GM21737 (cell line): ENCODE results near the gene FGR.

Source experiments
- ATAC-seq: cut with Tn5 transposase; IDR thresholded peaks from one replicate; pipeline ENCODE4 v1.9.1; 2021; ENCODE audit warnings: mild to moderate bottlenecking, moderate library complexity; ENCODE audit not compliant: unreplicated experiment

FGR gene

DNA sequence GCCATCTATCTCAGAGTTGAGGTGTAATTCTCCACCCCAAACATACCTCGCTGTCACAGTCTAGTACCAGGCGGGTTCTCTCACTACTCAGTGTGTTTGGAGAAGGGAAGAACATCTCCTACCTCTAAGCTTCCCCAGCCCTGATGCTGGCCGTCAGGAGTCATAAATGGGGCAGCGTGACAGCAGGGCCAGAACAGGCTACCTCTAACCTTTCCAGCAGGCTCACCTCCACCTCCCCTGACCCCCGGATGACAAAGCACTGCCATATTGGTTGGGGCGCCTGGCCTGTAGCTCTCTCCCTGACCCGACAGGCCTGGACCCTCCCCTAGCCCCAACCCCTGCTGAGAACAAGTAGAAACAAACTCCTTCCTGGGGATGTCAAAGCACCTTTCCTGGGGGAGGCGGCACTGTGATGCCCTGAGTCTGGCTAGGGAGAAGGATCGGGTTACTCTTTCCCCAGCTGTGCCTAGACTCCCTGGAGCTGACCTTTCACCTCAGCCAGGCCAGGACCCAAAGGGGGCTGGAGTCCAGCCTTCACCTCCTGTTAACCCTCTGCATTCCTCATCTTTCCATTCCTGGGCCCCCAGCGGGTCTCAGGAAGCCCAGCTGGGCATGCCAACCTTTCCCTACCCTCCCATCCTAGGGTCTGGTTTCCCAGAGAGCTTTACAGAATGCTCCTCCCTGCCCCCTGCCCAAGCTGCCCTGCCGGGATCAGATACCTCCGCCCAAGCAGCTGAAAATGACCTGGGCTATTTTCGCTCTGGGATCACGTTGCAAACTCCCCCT, 65.3 kb downstream of the FGR start:
- no peak for ATAC-seq

GRCh38 chr1:27569088-27569460, 65.9 kb downstream of the FGR start:
- no peak for ATAC-seq

- peak; percentile 86 for ATAC-seq
Measured at GRCh38 chr1:27568300-27569087, 66.5 kb downstream of the FGR start.

DNA sequence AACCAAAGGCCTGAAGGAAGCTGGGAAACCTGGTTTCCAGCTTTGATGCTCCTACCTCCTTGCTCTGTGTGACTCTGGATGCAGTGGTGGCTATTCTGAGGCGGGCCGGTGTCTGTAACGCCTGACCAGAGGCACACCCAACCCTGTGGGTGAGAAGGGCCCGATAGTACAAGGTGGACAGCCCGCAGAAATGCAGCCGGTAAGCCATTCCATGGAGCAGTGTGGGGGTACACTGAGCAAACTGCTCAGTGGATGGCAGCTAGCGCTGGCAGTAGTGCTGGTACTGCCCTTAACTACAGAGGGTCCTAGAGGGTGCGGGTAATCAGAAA, 67.0 kb downstream of the FGR start:
- ATAC-seq, result no peak

DNA sequence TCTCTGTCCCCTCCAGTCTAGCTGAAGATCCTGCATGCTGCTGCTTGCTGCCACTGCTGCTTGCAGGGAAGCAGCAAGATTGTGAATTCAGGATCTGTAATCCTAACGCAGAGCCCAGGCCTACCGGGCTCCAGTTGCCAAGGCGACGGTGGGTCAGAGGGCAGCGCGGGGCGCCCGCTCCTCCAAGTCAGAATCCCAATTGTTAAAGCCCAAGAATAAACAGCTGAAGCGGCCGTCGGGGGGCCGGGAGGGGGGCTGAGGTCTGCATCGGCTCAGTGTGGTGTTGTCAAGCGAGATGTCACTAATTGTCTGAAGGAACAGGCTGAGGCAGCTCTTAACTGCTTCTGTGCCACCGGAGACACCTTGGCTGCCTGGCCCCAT, 67.8 kb downstream of the FGR start:
- ATAC-seq, result no peak

- no peak for ATAC-seq
Measured at GRCh38 chr1:27566462-27567145, 68.4 kb downstream of the FGR start.

DNA sequence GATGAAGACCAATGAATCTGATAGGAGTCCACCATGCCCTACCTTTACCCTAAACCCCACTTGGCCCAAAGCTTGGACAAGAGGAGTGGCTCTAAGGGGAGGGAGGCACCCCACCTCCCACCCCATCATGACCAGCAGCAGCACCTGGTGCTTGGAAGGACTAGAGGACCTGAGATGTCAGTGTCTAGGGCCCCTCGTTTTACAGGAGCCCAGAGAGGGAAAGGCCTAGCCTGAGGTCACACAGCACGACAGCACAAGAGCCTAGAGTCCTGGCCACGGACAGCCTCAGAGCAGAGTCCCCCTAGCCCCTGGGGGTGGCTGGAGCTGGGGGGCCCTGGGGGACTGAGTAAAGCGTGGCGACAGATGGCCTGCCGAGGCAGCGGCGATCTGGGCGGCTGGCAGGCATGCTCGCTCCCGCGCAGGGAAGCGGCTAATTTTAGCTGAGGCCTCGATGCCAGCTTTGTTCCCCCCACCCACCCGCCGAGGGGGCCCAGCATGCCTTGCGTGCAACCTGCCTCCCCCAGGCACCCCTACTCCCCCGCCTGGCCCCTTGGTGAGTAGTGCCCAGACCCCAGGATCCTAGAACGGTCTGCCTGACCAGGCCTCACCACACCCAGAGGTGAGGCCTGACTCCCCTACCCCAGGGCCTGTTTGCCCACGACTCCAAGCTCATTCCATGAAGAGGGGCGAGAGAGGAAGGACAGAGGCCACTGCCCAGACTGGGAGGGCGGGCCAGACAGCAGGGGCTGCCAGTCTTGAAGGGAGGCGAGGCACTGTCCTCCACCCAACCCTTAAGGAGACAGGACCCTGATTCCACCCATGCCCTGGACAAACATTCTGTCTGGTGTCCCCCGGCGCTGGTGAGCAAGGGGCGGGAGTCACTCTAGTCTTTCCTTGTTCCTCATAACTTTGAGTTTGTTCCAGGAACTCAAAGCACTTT, 70.0 kb downstream of the FGR start:
- no peak for ATAC-seq

DNA sequence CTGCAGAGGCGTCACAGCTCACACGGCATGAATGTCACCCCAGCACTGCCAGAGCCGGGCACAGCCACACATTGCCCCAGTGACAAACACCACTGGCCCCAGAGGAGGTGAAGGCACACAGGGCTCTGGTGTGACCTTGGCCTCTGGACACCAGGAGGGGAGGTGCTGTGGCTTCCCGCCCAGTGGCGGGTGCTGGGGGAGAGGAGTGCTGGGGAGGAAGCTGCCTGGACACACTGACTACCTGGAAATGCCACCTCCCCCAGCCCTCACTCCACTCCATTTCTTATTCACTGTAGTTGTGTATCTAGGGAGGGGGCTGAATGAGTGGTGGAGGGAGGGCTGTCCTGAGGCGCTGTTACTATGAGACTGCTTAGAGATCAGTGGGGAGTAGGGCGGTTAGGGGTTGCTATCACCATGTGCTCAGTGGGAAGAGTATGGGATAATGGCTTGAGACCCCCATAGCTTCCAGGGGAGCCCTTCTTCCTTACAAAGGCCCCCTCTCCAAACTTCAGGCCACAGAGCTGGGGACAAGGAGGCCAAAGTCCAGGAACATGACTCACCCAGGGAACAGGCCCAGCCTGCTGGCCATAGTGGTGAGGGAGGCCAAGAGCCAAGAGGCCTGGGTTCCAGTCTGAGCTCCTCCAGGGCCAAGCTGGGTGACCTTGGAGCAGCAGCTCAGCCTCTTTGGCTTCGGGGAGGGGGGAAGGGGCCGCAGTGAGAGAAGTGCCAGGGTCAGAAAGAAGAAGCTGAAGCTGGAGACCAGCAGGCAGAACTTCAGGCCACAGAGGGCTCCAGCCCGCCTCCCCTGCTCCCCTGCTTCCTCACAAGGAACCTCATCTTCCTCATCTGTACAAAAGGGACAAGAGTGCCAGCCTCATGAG, 71.2 kb downstream of the FGR start:
- ATAC-seq, result no peak

DNA sequence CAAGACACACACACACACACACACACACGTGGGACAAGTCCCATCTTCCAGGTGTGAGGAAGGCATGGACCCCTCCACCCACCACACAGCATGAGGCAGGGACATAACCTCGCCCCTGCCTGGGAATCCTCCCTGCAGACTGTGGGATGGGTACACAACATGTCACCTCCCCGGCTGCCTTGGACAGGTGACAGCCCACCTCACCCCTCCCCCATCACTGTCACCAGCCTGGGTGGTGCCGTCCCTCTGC, 71.7 kb downstream of the FGR start:
- ATAC-seq, result no peak

- no peak for ATAC-seq
Measured at GRCh38 chr1:27562534-27563340, 72.2 kb downstream of the FGR start.
